ENCODE results near the gene CELF4.

The CELF4 gene

DNA sequence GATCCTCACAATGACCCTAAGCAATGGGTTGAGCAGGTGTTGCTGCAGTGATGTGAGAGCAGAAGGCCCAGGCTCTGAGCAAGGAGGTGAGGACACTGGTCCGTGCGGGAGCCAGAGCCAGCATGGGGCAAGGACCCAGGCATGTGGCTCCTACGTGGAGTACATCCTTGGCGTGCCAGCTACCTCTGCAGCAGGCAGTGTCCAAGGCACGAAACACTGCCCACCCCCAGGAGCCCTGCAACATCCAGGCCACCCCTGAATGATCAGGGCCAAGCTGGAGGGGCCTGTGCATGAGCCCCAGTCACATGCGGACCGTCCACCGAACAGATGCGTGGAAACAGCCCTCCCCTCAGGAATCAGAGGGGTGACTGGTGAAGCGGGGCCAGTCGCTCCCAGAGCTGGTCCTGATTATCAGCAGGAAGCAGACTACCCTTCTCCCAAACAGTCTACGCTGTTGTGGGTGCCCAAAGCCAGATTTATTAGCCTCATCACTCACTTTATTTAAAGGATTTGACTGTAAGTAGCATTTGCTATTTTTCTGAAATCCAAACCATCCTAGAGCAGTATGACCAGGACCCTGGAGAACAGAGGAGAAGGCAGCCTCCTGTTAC is 16.8 kb downstream of the CELF4 start:
- no peak for DNase-seq (ENCODE audit: low spot score)
- no peak for FAIRE-seq

DNA sequence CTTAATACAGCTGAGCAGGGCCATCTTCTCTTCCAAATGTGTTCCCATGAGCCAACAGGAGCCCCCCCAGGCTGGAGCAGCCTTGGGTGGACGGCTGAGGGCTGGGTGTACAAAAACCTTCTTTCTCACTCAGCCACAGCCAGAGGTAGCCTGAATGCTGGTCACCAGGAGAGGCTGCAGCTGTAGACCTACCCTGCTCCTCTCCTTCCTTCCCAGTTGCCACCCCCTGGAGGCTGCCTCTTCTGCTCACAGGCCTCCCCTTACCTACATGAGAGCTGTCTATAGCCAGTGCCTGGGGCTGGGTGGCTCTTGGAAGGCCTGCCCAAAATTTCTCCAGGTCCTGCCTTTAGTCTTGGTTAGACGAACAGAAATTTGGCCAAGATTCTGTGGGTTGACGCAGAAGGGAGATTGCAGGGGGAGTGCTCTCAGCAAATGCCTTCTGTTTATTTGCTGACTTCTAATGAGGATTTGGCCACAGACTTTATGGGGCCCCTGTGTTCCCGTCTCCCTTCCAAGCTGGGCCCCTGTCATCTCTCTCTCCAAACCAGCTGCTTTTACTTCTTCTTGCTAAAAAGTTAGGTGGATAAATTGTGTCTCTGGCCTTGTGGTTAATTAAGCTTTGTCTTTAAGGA is 18.3 kb downstream of the CELF4 start:
- no peak for DNase-seq (ENCODE audit: low spot score)
- FAIRE-seq: no peak

DNA sequence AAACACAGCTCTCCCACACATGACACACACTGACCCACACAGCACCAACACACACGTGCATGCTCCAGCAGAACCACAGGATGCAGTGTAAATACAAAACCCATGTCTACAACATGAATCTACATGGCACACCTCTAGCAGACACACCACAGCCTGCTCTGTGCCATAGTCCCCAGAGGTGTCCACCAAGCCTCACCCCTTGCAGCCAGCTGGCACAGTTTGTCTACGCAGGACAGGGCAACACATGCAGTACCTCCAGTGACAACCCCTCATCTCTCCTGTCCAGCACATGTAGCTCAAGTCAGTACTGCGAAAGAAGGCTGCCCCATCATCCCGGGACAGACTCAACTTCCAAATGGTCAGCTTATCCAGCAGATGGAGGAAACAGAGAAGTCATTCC is 18.9 kb downstream of the CELF4 start:
- no peak for DNase-seq (ENCODE audit: low spot score)
- no peak for FAIRE-seq

DNA sequence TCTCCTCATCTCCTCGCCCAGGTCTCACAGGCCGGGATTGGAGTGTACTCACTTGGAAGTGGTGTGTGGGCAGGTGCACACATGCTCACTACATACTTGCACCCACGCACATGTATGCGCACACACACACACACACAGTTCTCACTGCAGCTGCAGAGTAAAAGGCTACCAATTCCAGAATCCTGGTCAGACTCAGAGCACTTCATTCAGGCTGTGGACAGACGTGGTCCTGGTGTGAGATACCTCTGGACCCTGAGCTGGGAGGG is 19.4 kb downstream of the CELF4 start:
- FAIRE-seq: no peak

DNA sequence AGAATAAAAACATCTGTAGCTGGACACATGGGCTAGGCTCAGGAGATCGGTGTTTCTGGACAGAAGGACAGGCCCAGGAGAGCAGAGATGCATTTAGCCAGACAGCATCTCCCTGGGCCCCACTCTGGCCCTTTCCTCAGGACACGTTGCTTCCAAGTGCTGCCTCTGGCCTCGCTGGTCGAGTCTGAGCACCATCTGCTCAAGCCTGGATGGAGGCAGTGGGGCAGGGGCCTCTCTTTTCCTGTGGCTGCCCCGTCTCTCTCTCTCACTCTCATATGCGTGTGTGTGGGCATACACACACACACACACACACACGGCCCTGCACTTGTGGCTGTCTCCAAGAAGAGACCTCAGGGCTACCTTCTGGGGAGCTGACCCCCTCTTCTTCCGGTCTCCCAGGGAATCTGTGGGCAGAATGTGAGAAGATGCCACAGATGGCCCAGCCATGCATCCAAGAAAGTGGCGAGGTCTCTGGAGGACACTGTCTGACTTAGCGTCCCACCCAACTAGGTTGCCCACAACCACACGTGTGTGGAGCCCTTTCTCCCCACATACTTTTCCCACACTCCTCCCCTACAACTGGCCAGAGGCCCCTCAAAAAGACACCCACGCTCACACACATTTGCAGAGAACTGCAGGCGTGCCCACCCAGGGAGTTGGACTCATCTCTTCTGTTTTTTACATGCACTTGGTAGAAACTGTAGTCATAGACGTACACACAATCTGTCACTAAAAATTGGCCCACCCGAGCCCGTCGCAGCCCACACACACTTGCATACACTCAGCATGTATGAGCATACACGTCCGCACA is 19.9 kb downstream of the CELF4 start:
- DNase-seq (ENCODE audit: low spot score) (no peak), FAIRE-seq (no peak)

More for the DNA sequence above, 19.4 kb downstream of the CELF4 start:
- no peak for DNase-seq (ENCODE audit: low spot score)

DNA sequence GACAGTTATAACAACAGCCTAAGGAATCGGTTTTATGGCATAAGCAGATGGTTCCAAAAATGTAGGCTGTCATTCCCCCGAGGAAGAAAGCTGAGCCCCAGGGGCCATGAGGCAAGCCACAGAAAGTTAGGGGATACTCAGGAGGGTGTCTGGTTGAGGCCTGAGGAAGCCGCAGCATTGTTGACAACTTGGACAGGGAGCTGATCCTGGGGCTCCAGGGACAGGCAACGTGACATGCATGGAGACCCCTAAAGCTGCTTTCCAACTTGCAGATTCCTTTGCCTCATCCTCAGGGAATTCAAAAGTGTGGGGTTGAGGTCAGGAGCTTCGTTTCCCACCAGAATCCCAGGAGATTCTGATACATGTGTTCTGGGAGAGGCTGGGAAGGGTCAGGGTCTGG is 20.9 kb downstream of the CELF4 start:
- FAIRE-seq (no peak), DNase-seq (ENCODE audit: low spot score) (no peak)

DNA sequence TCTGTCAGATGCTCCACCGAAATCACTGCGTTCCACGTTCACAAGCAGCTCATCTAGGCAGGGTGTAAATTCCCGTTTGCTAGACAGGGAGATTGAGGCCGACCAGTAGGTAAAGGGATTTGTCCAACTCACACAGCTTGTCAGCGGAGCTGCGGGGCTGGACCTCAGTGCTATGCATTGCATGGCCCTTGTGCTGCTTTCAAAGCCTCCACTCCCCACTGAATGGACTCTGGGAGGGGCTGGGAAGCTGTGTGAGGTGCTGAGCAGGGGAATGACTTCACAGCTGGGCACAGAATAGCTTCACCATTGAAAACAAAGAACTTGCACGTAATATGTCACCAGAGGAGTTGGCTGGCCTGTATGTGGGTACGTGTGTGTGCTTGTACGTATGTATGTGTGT is 21.4 kb downstream of the CELF4 start:
- DNase-seq (ENCODE audit: low spot score) (no peak), FAIRE-seq (no peak)

DNA sequence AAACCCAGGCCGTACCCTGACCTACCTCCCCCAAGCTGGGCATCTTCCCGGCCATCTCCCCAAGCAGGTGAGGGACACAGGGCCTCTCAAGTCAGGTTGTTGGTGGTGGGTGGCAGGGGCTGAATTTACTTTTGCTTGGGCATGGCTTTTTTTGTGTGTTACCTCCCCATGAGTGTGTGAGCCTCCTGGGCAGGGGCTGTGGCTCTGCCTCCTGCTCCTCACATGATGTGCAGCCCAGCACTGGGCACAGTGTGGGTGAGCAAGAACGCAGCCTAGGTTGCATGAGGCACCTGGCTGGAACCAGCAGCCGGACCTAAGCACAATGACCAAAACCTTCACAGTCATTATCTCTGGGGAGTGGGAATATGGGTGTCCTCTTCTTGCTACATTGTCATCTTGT is 22.3 kb downstream of the CELF4 start:
- FAIRE-seq (no peak), DNase-seq (ENCODE audit: low spot score) (no peak)

DNA sequence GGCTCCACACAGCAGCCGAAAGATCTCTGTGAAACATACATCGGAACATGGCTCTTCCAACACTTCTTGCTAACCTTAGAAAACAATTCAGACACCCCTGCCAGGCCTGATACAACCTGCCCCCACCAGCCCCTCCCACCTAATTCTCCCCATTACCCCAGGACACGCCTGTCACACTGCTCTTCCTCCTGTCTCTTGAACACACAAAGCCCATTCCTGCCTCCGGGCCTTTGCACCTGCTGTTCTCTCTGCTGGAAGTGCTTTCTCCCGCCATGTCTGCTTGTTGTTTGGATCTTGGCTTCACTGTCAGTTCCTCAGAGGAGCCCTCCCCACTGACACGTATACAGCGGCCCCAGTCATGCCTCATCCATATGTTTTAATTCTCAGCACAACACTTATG is 24.1 kb downstream of the CELF4 start:
- DNase-seq (ENCODE audit: low spot score): no peak
- FAIRE-seq: no peak

DNA sequence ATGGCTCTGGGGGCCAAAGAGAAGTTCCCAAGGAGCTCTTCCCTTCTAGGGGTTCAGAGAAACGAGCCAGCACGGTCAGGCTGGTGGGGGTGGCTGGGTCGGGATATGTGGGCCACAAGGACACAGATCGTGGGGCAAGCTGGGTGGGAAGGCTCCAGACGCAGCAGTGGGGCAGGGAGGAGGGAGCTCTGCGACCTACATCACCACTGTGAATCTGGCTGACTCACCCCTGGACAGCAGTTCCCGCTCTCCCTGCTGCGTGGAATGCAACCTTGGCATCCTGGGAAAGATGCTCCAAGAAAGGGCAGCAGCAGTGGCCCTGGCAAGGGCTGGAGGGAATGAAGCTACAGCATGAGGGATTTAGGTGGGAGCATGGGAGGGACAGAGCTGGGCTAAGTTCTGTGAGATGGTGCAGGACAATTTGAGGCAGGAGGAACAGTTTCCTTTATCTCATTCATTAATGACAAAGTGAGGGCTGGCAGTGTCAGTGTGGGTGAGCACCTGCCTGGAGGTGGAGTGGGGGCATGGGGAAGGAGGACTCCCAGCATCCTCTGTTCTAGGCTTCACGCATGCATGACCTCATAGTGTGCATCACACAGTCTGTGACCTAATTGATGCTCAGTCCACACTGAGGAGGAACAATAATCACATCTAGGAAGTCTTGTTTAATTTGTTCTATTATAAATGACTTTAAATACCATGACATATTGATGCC is 25.0 kb downstream of the CELF4 start:
- FAIRE-seq: no peak
- DNase-seq (ENCODE audit: low spot score): peak; percentile 38

DNA sequence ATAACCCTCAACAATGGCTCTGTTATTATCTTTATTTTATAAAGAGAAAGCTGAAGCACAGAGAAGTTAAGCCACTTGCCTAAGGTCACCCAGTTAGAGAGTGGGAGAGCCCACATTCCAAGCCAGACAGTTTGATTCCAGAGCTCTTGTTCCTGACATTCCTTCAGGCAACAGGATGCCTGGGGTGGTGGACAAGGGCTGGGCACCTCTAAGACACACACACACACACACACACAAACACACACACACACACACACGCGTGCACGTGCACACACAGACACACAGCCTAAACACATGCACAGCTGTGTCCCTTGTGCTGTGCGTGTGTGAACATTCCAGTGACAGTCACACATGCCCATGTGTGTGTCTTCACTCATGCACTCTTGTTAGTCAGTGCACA is 26.4 kb downstream of the CELF4 start:
- DNase-seq (ENCODE audit: low spot score): no peak
- FAIRE-seq: no peak

DNA sequence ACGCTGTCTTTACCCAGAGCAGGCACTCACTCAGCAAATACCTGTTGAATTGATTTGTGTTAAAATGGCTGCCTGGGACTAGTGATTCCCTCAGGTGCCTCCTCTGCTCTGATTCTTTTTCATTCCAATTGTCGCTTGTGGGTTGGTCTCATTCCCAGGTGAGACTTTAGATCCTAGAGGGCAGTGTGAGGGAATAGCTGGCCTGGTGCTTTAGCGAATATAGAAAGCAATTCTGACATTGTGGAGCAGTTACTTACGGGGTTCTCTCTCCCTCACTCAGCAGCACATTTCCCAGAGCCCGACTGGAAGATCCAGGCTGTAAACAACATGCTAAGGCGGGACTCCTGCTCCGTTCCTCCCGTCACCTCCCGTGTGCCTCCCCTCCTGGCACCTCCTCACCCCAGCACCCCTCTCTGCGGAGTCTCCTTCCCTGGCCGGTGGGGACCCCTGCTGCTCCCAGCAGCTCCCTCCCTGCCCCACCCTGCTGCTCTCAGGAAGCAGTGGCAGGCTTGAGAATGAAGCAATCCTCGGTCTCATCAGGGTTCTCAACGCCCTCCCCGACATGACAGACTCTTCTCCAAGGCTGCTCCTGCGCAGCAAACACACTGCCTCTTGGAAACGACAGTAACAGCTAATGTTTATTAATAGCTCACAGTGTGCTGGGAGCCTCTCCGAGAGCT is 26.9 kb downstream of the CELF4 start:
- DNase-seq (ENCODE audit: low spot score) (no peak), FAIRE-seq (no peak)

DNA sequence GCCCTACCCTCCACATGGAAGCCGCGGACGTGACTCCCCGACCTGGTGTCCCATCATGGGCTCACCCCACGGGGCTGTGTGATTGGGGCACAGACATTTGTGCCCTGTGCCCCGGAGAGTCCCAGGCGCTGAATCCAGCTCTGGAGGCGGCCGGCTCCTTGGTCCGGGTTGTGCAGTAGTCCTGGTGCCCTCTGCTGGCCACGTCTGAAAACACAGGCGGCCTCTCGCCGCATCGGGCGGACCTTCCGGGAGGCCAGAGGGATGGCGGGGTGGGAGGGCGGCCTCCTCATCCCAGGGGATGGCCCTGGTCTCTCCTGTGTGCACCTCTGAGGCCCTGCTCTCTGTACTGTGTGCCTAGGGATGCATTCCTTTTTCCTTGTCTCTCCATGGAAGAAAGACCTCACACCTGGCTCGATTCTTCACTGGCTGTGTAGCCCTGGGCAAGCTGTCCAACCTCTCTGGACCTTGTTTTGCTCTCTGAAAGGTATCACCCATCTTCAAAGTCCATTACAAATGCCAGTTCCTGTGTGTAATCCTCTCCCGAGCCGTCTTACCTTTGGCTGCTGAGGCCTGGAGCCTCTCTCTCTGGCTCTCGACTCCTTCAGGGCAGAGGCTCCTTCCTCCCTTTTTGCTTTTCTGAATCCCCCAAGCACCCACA is 27.6 kb downstream of the CELF4 start:
- FAIRE-seq: no peak
- peak; percentile 80 for DNase-seq (ENCODE audit: low spot score)

DNA sequence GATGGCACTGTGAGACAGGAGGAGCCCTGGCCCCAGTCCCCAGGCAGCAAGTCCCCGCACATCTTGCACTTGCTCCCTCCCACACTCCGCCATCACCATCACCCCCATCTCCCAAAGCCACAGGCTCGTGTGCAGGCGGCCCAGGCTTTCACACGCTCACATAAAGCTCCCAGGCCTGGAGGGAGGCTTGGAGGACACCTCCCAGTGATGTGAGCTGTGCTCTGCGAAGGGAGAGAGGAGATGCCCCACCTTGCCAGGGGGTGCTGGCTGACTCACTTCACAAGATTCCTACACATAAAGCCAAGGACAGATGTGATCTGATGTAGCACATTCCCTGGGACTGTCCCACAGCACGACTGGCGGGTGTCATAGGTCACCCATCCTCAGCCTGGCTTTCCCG is 28.9 kb downstream of the CELF4 start:
- no peak for FAIRE-seq
- DNase-seq (ENCODE audit: low spot score): no peak

DNA sequence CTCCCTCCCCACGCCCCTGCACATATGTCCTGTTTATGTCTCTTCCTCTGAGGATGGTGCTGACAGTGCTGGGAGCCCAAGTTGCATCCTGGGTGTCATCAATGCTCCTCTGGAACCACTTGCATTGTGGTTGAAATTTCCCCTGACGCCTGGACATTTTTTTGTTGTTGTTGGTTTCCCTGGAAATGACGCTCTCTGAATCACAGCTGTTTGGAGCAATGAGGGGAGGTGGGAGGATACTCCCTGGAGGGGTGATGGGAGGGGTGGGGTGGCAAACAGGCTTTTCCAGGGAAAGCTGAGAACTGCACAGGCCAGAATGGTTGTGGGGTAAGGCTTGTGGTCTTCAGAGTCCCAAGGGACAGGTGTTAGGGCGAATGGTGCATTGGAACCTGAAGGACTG is 29.6 kb downstream of the CELF4 start:
- no peak for DNase-seq (ENCODE audit: low spot score)
- no peak for FAIRE-seq

DNA sequence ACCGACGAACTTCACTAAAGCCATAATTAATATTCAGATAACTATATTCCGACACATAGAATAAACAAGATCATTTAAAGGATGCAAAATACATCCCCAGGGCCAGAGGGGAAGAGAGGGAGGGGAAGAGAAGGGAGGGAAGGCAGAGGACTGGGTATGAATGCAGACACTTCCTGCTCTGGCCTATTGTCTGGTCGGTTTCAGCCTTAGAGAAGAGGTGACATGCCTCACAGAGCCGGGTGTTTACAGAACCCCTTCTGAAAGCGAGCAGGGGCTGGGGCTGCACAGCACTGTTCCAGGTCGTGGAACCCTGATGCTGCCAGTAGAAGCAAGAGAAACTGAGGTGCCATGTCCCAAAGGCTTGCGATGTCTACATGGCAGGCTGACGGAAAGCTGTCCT is 31.0 kb downstream of the CELF4 start:
- FAIRE-seq: no peak
- DNase-seq (ENCODE audit: low spot score): no peak

DNA sequence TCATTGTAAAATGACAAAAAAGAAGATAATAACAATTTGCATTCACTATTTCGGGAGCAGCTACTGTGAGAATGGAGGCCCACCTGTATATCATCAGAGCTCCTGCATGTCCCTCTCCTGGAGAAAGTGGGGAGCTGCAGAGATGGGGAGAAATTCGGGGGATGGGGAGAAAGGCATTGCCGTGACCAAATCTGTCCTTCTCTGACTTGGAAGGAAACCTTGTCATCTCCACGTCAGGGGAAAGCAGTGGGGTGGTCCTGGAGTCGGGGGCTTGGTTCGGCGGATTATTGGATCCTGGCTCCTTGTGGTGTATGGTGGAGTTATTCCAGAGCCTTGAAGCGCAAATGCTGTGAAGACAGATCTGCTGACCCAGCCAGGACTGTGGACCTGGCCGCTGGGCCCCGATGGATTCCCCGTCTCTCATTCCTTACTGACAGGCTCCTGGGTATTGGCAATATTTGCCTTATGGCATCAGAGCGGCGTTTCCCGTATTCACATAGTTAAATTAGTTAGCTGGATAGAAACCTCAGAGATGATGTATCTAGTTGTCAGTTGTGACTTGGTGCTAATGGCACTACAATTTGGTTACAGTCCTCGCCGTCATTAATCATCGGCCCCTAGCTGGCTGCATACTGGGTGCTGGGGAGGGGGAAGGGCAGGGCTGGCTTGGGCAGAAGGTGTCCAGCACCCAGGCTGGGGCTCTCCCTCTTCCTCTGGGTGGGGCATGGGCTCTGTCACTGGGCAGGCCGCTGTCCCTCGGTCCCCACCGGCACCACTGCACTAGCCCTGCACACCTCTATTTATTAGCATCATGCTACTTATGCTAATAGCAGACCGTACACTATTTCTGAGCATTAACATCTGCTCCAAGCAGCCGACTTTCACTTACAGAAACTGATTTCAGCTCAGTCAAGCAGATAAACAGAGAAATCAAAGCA is 31.7 kb downstream of the CELF4 start:
- DNase-seq (ENCODE audit: low spot score): peak; percentile 9
- no peak for FAIRE-seq

DNA sequence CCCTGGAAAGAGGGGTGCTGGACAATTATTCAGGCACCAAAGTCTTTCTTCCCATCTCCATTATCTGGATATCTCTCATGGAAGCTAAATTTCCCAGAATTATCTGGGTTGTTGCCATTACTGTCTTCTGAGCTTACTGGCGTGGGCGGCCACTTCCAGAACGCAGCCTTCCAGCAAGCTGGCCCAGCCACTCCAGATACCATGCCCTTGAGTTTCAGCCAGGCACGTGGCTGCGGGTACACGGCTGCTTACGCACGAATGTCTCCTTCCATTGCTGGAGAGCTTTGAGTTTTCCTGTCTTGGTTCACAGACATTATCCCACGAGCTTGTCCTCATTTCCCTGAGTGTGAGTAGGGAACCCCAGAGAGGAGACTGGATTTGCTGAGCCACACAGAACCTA is 32.7 kb downstream of the CELF4 start:
- DNase-seq (ENCODE audit: low spot score) (no peak), FAIRE-seq (no peak)

DNA sequence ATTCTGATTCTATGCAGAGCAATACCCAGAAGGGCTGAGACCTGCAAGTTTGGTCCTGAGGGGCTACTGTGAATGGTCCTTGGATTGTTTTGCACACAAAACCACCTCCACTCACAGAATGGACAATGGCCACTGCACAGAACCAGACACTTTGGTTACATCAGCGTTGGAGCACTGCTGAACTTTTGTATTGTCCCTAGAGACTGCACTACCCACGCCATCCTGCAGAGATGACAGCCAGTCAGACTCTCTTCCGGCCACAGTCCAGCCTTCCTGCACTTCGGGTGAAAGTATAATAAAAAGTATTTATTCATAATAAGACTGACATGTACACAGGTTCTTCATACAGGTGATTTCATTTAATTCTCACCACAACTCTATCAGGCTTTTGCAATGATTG is 35.7 kb downstream of the CELF4 start:
- FAIRE-seq (no peak), DNase-seq (ENCODE audit: low spot score) (peak; percentile 11)

DNA sequence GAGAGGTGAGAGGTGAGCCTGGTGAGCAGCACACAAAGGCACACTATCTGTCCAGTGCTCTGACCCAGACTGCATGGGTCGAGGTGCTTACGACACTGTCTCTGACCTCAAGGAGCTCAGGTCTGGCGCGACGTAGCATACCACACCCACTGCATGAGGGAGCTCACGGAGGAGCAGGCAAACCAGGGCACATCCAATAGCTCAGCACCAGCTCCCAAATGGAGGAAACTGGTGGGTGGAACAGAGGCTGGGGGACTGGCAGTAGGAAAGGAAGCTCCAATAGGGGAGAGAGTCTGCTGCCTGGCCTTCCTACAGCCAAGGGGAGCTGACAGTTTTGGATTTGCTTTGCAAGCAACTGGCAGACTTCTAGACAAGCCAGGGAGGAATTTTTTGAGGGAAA is 36.3 kb downstream of the CELF4 start:
- no peak for FAIRE-seq

More for the DNA sequence above, 36.3 kb downstream of the CELF4 start:
- DNase-seq (ENCODE audit: low spot score): no peak

All from urothelium cell line (cell line).